Calu3 (cell line): ENCODE data around the gene HNF1B. TPM values are rescaled to one million over a fixed set of nuclear protein-coding genes. Genes with fewer than 3 reads are reported as not detected.

Source experiments
- BruUV-seq: library from RNA; stranded (reverse); fragments of 400-500 nt; replicated peaks from 2 replicates; lab custom pipeline; 2021; lab: Mats Ljungman, UMichigan
- CTCF ChIA-PET: fragments of 300-600 bp; sonication (Branson Sonifier 250); formaldehyde crosslinking; loops from one replicate; lab custom pipeline; 2022; ENCODE audit warnings: antibody characterized with exemption; lab: Charles Lee
- DNase-seq: peaks from one replicate; pipeline ENCODE4 v3.0.0; 2022
- H3K27ac Mint-ChIP-seq: one replicate; pipeline ENCODE4 v1.8.0; 2022; ENCODE audit warnings: mixed read lengths; ENCODE audit not compliant: unreplicated experiment
- H3K27me3 Mint-ChIP-seq: one replicate; pipeline ENCODE4 v1.8.0; 2022; ENCODE audit warnings: mixed read lengths; ENCODE audit not compliant: unreplicated experiment
- H3K36me3 Mint-ChIP-seq: one replicate; pipeline ENCODE4 v1.8.0; 2022; ENCODE audit warnings: mild to moderate bottlenecking, moderate library complexity, mixed read lengths; ENCODE audit not compliant: insufficient read depth, unreplicated experiment
- H3K4me1 Mint-ChIP-seq: one replicate; pipeline ENCODE4 v1.8.0; 2022; ENCODE audit warnings: mild to moderate bottlenecking, low read depth, mixed read lengths; ENCODE audit not compliant: unreplicated experiment
- H3K4me3 Mint-ChIP-seq: one replicate; pipeline ENCODE4 v1.8.0; 2022; ENCODE audit warnings: mild to moderate bottlenecking, low read depth, moderate library complexity, mixed read lengths; ENCODE audit not compliant: unreplicated experiment
- H3K9me3 Mint-ChIP-seq: one replicate; pipeline ENCODE4 v1.8.0; 2022; ENCODE audit warnings: low read depth, mixed read lengths; ENCODE audit not compliant: unreplicated experiment
- intact Hi-C: fragments of 100-400 bp; cut with micrococcal nuclease; formaldehyde crosslinking; loops from one replicate; pipeline ENCODE4 v1.10.0; 2022; ENCODE audit not compliant: unreplicated experiment
- total RNA-seq: library from RNA; stranded (reverse); gene quantifications from 2 replicates; pipeline ENCODE4 v1.2.3, GENCODE V29; 2022
- TF ChIP-seq, protein P1 (sequence below): fragments of 200-600 bp; IDR thresholded peaks from one replicate; pipeline ENCODE4 v1.8.0; 2022; ENCODE audit warnings: antibody characterized with exemption; ENCODE audit not compliant: unreplicated experiment

Gene HNF1B
- total RNA-seq, 1 experiment from 2014 or later, result 127 TPM

DNA sequence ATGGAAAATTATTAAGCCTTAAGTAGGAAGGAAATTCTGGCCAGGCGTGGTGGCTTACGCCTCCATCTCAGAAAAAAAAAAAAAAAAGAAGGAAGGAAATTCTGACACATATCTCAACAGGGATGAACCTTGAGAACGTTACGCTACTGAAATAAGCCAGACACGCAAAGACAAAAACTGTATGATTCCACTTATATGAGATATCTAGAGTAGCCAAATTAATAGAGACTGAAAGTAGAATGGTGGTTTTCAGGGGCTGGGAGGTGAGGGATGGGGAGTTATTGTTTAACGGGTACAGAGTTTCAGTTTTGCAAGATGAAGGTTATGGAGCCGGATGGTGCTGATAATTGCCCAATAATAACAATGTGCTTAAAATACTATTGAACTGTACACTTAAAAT lies 16.2 kb upstream of the HNF1B start:
- no TSS peak for BruUV-seq
- Mint-ChIP-seq H3K9me3 (no peaks in the 10 kb centered on the region), H3K27me3 (no peaks in the 10 kb centered on the region), H3K4me1 (peaks cover 9% of the 10 kb centered on the region), H3K27ac (no peak overlapping the region), H3K4me3 (no peak overlapping the region), H3K36me3 (no peaks in the 10 kb centered on the region)
- TF ChIP-seq, protein P1, sequence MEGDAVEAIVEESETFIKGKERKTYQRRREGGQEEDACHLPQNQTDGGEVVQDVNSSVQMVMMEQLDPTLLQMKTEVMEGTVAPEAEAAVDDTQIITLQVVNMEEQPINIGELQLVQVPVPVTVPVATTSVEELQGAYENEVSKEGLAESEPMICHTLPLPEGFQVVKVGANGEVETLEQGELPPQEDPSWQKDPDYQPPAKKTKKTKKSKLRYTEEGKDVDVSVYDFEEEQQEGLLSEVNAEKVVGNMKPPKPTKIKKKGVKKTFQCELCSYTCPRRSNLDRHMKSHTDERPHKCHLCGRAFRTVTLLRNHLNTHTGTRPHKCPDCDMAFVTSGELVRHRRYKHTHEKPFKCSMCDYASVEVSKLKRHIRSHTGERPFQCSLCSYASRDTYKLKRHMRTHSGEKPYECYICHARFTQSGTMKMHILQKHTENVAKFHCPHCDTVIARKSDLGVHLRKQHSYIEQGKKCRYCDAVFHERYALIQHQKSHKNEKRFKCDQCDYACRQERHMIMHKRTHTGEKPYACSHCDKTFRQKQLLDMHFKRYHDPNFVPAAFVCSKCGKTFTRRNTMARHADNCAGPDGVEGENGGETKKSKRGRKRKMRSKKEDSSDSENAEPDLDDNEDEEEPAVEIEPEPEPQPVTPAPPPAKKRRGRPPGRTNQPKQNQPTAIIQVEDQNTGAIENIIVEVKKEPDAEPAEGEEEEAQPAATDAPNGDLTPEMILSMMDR, result no peak
- intact Hi-C loops, result no loop called here
- DNase-seq, result no peak
- CTCF ChIA-PET, result interaction anchor here (2.1 kb wide), 1 partner anchor 152 kb away, joined by 5 read pairs; the partner anchor contains the start of gene SYNRG

DNA sequence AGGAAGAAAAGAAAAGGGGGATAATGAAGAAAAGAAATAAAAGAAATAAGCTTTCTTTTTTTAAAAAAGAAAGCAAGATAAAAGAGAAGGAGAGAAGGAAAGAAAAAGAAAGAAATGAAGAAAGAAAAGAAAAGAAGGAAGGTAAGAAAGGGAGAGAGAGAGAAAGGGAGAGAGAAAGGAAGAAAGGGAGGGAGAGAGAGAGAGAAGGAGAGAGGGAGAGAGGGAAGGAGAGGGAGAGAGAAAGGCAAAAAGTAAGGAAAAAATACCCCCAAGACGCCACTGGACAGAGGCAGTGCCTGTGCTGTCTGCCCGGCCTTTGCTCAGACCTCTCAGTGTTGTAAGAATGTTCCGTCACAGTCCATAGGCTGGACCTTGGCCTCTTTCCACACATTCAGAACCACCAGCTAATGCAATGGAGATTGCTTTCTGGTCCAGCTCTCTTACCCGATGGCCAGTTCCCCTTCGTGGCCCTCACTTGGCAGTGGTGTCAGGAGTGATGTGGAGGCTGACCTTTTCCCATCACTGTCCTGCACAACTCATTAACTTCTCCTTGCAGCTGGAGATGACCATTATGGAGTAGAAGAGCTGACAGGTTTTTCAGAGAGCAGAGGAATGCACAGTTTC lies 14.3 kb upstream of the HNF1B start:
- no TSS peak for BruUV-seq
- no peak overlapping the region for H3K4me3 Mint-ChIP-seq
- CTCF ChIA-PET, result interaction anchor here (0.5 to 2.2 kb wide), 8 partner anchors 9 to 1962 kb away, joined by 3 to 7 read pairs (median 5); partner anchors contain the start of genes HNF1B and SYNRG
- H3K27me3 Mint-ChIP-seq, result no peaks in the 10 kb centered on the region
- no peak for DNase-seq
- TF ChIP-seq, protein P1, result no peak
- H3K4me1 Mint-ChIP-seq, result no peaks in the 10 kb centered on the region
- H3K27ac Mint-ChIP-seq, result no peak overlapping the region
- H3K36me3 Mint-ChIP-seq, result no peaks in the 10 kb centered on the region
- H3K9me3 Mint-ChIP-seq, result no peaks in the 10 kb centered on the region
- intact Hi-C loops, result loop anchor here (1.0 kb wide), 1 partner anchor 12 kb away; no protein-coding TSS in a partner anchor

DNA sequence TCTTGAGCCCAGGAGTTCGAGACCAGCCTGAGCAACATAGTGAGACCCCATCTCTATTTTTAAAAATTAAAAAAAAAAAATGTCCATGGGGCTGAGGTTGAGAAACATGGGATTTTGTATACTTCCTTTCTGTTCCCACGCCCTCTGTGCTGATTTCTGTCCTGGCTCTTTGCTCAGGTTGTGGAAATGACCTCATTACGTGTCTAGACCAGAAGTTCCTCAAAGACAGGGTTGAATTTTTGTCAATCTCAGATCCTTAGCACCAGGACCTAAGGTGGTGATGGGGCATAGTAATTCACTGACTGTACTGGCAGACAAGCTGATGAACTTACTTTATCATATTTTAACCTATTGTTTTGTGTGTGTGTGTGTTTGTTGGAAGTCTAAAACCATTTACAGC lies 11.2 kb upstream of the HNF1B start:
- DNase-seq, result no peak
- no peaks in the 10 kb centered on the region for H3K27me3 Mint-ChIP-seq
- H3K27ac Mint-ChIP-seq, result no peak overlapping the region
- no peak overlapping the region for H3K4me3 Mint-ChIP-seq
- no peaks in the 10 kb centered on the region for H3K9me3 Mint-ChIP-seq
- TF ChIP-seq, protein P1, result no peak
- peaks cover 8% of the 10 kb centered on the region for H3K4me1 Mint-ChIP-seq
- intact Hi-C loops, result no loop called here
- BruUV-seq, result no TSS peak
- H3K36me3 Mint-ChIP-seq, result peaks cover 5% of the 10 kb centered on the region
- CTCF ChIA-PET, result interaction anchor here (0.5 to 1.7 kb wide), 5 partner anchors 10 to 111 kb away, joined by 3 to 6 read pairs (median 3); no protein-coding TSS in a partner anchor

DNA sequence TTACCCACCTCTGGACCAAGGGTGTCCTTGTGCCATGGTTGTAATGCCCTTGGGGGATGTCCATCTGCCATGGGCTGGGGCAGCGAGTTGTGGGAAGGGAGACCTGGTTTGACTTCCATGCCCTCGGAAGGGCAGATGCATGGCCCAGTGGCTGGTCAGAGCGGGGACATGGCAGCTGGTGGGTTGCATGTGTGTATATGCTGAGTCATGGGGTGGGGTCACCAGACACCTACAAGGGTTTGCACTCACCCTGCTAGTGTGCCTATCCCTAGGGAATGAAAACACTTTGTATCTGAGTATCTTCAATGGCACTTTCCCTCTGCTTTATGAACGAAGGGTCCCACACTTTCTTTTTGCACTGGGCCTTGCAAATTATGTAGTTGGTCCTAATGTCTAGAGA lies 10.6 kb upstream of the HNF1B start:
- Mint-ChIP-seq H3K36me3 (peaks cover 5% of the 10 kb centered on the region), H3K27me3 (no peaks in the 10 kb centered on the region), H3K4me3 (no peak overlapping the region), H3K4me1 (peaks cover 8% of the 10 kb centered on the region), H3K9me3 (no peaks in the 10 kb centered on the region), H3K27ac (no peak overlapping the region)
- intact Hi-C loops, result no loop called here
- TF ChIP-seq, protein P1, result no peak
- CTCF ChIA-PET, result interaction anchor here (0.6 to 1.9 kb wide), 3 partner anchors 10 to 53 kb away, joined by 3 to 5 read pairs (median 4); no protein-coding TSS in a partner anchor
- no TSS peak for BruUV-seq
- DNase-seq, result no peak
